Mesothelial cell of epicardium (in vitro differentiated cells): ENCODE results near the gene TTBK2. TPM values are rescaled to one million over a fixed set of nuclear protein-coding genes. Genes with fewer than 3 reads are reported as not detected.
"Not testable (repeated sequence)": the region's sequence is repeated elsewhere in the genome, so short reads cannot be mapped to it uniquely, and the experiment has no call there.

ENCODE experiments used
- DNase-seq, 2 experiments: peaks; one replicate each; pipeline ENCODE4 v3.0.0; 2021; ENCODE audit warnings: low spot score in 2 of 2; ENCODE audit not compliant: unreplicated experiment in 2 of 2
- H3K27ac Mint-ChIP-seq: 2 replicates; pipeline ENCODE4 v1.8.0; 2021; ENCODE audit warnings: mixed read lengths
- H3K27me3 Mint-ChIP-seq: 2 replicates; pipeline ENCODE4 v1.8.0; 2021; ENCODE audit warnings: low read depth, mixed read lengths
- H3K36me3 Mint-ChIP-seq: 2 replicates; pipeline ENCODE4 v1.8.0; 2021; ENCODE audit warnings: mixed read lengths
- H3K4me1 Mint-ChIP-seq: 2 replicates; pipeline ENCODE4 v1.8.0; 2021; ENCODE audit warnings: mixed read lengths
- H3K4me3 Mint-ChIP-seq: 2 replicates; pipeline ENCODE4 v1.8.0; 2021; ENCODE audit warnings: mild to moderate bottlenecking, moderate library complexity, mixed read lengths
- H3K9me3 Mint-ChIP-seq: 2 replicates; pipeline ENCODE4 v1.8.0; 2021; ENCODE audit warnings: mixed read lengths
- total RNA-seq: library from RNA; stranded (reverse); gene quantifications from 3 replicates; pipeline ENCODE4 v1.2.1, GENCODE V29; 2021
- TF ChIP-seq, protein P1 (sequence below): fragments of 200-600 bp; sonication (generic); IDR thresholded peaks from one replicate; pipeline ENCODE4 v1.5.0; 2021; ENCODE audit warnings: antibody characterized with exemption; ENCODE audit not compliant: unreplicated experiment

Gene TTBK2
- total RNA-seq, 1 donor from 2014 or later = 21.1 TPM

DNA sequence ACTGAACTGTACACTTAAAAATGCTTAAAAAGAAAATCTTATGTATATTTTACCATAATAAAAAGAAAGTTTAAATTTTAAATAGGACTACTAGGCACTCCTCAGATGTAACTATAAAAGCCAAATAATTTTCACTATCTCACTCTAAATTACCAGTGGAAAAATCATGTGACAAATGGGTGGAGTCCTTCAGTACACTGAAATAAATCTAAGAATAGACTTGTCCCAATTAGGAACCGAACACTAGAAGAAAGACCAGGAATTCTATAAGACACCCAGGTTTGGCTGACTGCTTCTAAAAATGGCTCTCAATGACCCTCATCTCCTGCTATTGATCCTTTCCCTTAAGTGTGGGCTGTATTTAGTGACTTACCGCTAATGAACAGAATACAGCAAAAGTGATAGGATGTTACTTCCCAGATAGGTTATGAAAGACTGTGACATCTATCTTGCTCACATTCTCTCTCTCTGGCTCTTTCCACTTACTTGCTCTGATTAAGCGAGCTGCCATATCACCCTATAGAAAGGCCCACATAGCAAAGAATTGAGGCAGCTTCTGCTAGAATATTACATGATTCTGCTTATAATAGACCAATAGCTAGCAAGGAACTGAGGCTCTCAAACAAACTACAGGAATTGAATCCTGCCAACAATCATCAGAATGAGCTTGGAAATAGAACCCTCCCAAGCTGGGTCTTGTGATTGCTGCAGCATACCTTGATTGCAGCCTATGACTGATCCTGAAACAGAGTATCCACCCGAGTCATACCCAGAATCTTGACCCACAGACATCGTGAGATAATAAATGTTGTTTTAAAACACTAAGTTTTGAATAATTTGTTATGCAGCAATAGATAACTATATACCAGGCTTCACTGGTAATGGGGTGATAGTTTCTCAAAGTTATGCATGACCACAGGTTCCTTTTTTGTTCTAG, 16.9 kb downstream of the TTBK2 start:
- no peaks in the 10 kb centered on the region for H3K4me1 Mint-ChIP-seq
- no peaks in the 10 kb centered on the region for H3K27me3 Mint-ChIP-seq
- H3K4me3 Mint-ChIP-seq = no peak overlapping the region
- H3K9me3 Mint-ChIP-seq = no peaks in the 10 kb centered on the region
- no peak for DNase-seq
- TF ChIP-seq, protein P1, sequence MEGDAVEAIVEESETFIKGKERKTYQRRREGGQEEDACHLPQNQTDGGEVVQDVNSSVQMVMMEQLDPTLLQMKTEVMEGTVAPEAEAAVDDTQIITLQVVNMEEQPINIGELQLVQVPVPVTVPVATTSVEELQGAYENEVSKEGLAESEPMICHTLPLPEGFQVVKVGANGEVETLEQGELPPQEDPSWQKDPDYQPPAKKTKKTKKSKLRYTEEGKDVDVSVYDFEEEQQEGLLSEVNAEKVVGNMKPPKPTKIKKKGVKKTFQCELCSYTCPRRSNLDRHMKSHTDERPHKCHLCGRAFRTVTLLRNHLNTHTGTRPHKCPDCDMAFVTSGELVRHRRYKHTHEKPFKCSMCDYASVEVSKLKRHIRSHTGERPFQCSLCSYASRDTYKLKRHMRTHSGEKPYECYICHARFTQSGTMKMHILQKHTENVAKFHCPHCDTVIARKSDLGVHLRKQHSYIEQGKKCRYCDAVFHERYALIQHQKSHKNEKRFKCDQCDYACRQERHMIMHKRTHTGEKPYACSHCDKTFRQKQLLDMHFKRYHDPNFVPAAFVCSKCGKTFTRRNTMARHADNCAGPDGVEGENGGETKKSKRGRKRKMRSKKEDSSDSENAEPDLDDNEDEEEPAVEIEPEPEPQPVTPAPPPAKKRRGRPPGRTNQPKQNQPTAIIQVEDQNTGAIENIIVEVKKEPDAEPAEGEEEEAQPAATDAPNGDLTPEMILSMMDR = no peak
- H3K27ac Mint-ChIP-seq = peak overlapping the region; percentile 17
- no peaks in the 10 kb centered on the region for H3K36me3 Mint-ChIP-seq

DNA sequence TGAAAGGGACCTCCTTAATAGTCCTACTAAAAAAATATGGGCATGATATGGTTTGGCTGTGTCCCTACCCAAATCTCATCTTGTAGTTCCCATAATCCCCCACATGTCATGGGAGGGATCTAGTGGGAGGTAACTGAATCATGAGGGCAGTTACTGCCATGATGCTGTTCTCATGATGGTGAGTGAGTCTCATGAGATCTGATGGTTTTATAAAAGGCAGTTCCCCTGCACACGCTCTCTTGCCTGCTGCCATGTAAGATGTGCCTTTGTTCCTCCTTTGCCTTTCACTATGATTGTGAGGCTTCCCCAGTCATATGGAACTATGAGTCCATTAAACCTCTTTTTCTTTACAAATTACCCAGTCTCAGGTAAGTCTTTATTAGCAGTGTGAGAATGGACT, 26.7 kb downstream of the TTBK2 start:
- not testable (repeated sequence) for H3K36me3 Mint-ChIP-seq, H3K27me3 Mint-ChIP-seq, H3K27ac Mint-ChIP-seq, H3K4me1 Mint-ChIP-seq, DNase-seq, H3K4me3 Mint-ChIP-seq
- H3K9me3 Mint-ChIP-seq = peaks cover 11% of the 10 kb centered on the region

DNA sequence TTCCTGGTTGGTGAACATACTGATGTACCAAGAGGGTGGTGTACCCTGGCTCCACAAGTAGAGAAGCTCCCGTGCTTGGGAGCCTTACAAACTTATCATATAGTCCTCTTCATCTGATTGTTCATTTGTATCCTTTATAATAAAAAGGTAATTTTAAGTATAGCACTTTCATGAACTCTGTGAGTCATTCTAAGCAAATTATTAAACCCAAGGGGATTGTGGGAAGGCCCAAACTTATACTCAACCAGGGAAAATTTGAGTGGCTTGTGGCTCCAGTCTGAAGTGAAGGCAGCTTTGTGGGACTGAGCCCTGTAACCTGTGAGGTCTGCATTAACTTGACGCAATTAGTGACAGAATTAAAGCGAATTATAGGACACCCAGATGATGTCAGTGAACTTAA, 29.0 kb downstream of the TTBK2 start:
- H3K36me3 Mint-ChIP-seq = peaks cover 14% of the 10 kb centered on the region
- peak overlapping the region; percentile 77 for H3K27ac Mint-ChIP-seq
- H3K4me1 Mint-ChIP-seq = no peaks in the 10 kb centered on the region
- H3K27me3 Mint-ChIP-seq = no peaks in the 10 kb centered on the region
- no peak overlapping the region for H3K4me3 Mint-ChIP-seq
- no peak for DNase-seq
- TF ChIP-seq, protein P1 = no peak
- H3K9me3 Mint-ChIP-seq = peaks cover 13% of the 10 kb centered on the region

DNA sequence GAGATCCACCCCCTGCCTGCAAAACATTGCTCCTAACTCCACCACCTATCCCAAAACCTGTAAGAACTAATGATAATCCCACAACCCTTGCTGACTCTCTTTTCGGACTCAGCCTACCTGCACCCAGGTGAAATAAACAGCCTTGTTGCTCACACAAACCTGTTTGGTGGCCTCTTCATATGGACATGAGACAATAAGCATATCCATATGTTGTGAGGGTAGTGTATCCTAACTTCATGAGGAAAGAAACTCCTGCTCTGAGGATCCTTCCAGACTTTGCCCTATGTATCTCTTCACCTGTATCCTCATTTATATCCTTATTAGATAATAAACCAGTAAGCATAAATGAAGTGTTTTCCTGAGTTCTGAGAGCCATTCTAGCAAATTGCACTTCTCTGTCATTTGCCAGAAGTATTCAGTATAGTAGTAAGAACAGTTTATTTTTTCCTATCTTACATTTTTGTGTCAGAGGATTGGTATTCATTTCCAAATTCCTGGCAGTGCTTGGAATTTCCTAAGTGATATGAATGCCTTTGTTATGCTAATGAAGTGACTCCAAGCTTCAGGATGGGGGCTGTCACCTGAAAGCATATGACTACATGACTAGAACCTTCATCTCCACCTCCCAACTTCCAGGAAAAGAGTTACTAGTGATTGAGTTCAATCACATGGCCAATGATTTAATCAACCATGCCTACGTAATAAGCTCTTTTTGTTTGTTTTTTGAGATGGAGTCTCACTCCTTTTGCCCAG, 30.2 kb downstream of the TTBK2 start:
- TF ChIP-seq, protein P1 = no peak
- DNase-seq = no peak

DNA sequence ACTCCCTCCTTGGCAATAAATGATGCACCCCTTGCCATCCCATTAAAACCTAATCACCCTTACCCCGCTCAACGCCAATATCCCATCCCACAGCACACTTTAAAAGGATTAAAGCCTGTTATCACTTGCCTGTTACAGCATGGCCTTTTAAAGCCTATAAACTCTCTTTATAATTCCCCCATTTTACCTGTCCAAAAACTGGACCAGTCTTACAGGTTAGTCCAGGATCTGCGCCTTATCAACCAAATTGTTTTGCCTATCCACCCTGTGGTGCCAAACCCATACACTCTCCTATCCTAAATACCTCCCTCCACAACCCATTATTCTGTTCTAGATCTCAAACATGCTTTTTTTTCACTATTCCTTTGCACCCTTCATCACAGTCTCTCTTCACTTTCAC, 33.2 kb downstream of the TTBK2 start:
- Mint-ChIP-seq H3K9me3 (peaks cover 29% of the 10 kb centered on the region), H3K36me3 (peaks cover 19% of the 10 kb centered on the region)
- H3K27me3 Mint-ChIP-seq, DNase-seq, H3K4me3 Mint-ChIP-seq, H3K27ac Mint-ChIP-seq, H3K4me1 Mint-ChIP-seq: not testable (repeated sequence)

More for the DNA sequence above, 30.2 kb downstream of the TTBK2 start:
- peaks cover 19% of the 10 kb centered on the region for H3K36me3 Mint-ChIP-seq
- no peak overlapping the region for H3K4me3 Mint-ChIP-seq
- H3K9me3 Mint-ChIP-seq = peaks cover 25% of the 10 kb centered on the region
- no peak overlapping the region for H3K27ac Mint-ChIP-seq
- no peaks in the 10 kb centered on the region for H3K27me3 Mint-ChIP-seq
- no peaks in the 10 kb centered on the region for H3K4me1 Mint-ChIP-seq

DNA sequence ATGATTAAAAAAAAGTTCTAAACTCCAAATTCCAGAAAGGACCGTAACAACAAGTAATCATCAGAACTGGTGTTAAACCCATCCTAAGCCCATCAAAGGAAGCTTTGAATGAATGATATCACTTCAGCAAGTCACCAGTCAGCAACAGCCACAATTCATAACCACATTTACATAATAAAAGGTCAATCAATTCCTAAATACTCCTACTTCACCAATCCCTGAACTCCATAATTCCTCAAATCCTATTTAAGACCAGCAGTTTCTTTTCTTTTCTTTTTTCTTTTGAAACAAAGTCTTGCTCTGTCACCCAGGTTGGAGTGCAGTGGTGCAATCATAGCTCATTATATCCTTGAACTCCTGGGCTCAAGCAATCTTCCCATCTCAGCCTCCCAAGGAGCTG, 40.5 kb downstream of the TTBK2 start:
- Mint-ChIP-seq H3K36me3 (peaks cover 8% of the 10 kb centered on the region), H3K4me3 (no peak overlapping the region), H3K4me1 (no peaks in the 10 kb centered on the region), H3K9me3 (peaks cover 13% of the 10 kb centered on the region), H3K27me3 (no peaks in the 10 kb centered on the region), H3K27ac (no peak overlapping the region)
- no peak for DNase-seq
- TF ChIP-seq, protein P1 = no peak
